Measurements from ENCODE around the gene THSD4.

- TF ChIP-seq, protein P1, sequence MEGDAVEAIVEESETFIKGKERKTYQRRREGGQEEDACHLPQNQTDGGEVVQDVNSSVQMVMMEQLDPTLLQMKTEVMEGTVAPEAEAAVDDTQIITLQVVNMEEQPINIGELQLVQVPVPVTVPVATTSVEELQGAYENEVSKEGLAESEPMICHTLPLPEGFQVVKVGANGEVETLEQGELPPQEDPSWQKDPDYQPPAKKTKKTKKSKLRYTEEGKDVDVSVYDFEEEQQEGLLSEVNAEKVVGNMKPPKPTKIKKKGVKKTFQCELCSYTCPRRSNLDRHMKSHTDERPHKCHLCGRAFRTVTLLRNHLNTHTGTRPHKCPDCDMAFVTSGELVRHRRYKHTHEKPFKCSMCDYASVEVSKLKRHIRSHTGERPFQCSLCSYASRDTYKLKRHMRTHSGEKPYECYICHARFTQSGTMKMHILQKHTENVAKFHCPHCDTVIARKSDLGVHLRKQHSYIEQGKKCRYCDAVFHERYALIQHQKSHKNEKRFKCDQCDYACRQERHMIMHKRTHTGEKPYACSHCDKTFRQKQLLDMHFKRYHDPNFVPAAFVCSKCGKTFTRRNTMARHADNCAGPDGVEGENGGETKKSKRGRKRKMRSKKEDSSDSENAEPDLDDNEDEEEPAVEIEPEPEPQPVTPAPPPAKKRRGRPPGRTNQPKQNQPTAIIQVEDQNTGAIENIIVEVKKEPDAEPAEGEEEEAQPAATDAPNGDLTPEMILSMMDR (IDR thresholded peaks at IDR 0.05; ENCODE audit: low read depth, low read length, poor library complexity, severe bottlenecking): no peak
- TF ChIP-seq EZH2phosphoT487 (IDR thresholded peaks at IDR 0.05; ENCODE audit: borderline replicate concordance, low read length): no peak
These were observed 31.0 kb upstream of the THSD4 start for GRCh38 chr15:71084264-71084663.
